Measurements from ENCODE around the gene KCNK1. TPM values are rescaled to one million over a fixed set of nuclear protein-coding genes. Genes with fewer than 3 reads are reported as not detected.
A peak's percentile ranks its signal among the peaks of the same experiment; 100 is the strongest.

The KCNK1 gene
- total and polyA plus RNA-seq, 2 of the 4 experiments (the other 2 are of a cell fraction): 0.90 to 1.6 TPM

DNA sequence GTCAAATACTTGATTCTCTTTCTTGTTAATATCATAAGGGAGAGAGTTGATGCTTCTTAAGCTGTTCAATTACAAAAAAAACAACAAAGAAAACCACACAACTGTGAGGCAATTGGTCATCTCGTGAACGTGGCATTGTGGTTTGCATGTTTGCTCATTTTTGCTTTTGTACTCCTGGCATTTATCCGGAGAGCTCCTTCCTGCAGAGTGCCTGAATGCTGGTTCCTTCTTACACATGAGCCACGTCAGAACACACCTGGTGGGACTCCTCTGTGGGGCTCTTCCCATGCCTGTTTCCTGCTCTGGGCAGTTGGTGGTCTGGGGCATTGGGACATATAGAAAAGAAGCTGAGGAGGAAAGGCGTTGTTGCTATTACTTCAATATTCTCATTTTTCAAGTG, 25.7 kb downstream of the KCNK1 start:
- Histone ChIP-seq H2AFZ (replicated peaks; ENCODE audit: low read length, poor library complexity) (no peak overlapping the region), H3K23ac (ENCODE audit: low read depth, low read length) (no peak overlapping the region), H3K79me1 (ENCODE audit: low read depth in 1 of 2, low read length in 2 of 2) (no peaks in the 10 kb centered on the region), H2BK15ac (ENCODE audit: low read depth, low read length) (no peak overlapping the region), H4K91ac (ENCODE audit: insufficient read depth, low read depth, low read length) (no peak overlapping the region), H3K9me3 (ENCODE audit: control insufficient read depth, insufficient read depth, low read length) (peaks cover 6% of the 10 kb centered on the region; the same call in 1 of the 2 replicates), H4K20me1 (ENCODE audit: insufficient read depth, low read length) (no peaks in the 10 kb centered on the region), H3K4me1 (ENCODE audit: control insufficient read depth, insufficient read depth, low read length) (no peaks in the 10 kb centered on the region), H3K36me3 (ENCODE audit: control insufficient read depth, insufficient read depth, low read length) (no peaks in the 10 kb centered on the region), H3K14ac (replicated peaks; ENCODE audit: low read depth, low read length) (no peak overlapping the region), H2BK120ac (ENCODE audit: low read depth, low read length) (no peak overlapping the region), H2BK5ac (ENCODE audit: low read depth, low read length, poor library complexity, severe bottlenecking) (no peak overlapping the region), H3K4ac (ENCODE audit: low read depth, low read length) (no peak overlapping the region), H3K4me2 (ENCODE audit: low read depth, low read length) (no peak overlapping the region), H3K9me1 (ENCODE audit: insufficient read depth, low read length) (no peaks in the 10 kb centered on the region), H3K27me3 (ENCODE audit: control insufficient read depth, insufficient read depth, low read length) (no peaks in the 10 kb centered on the region), H2AK9ac (replicated peaks; ENCODE audit: low read depth, low read length, poor library complexity) (no peak overlapping the region), H2BK20ac (ENCODE audit: low read depth, low read length) (no peak overlapping the region), H3K9ac (ENCODE audit: low read depth, low read length) (no peak overlapping the region), H4K8ac (ENCODE audit: low read depth in 2 of 2, low read length in 2 of 2) (no peak overlapping the region), H3K56ac (ENCODE audit: extremely low read depth, insufficient read depth, low read length) (no peak overlapping the region), H4K5ac (ENCODE audit: low read depth, low read length) (no peak overlapping the region), H3K18ac (ENCODE audit: low read depth, low read length) (no peak overlapping the region), H3K27ac (ENCODE audit: insufficient read depth, low read length) (no peak overlapping the region), H3K4me3 (ENCODE audit: insufficient read depth, low read depth, low read length) (no peak overlapping the region), H2AK5ac (ENCODE audit: low read depth, low read length) (no peak overlapping the region)
- POLR2A ChIA-PET (ENCODE audit: unreplicated experiment): no interaction called here
- TF ChIP-seq BHLHE40 (IDR thresholded peaks at IDR 0.05; ENCODE audit: low read depth, low read length) (no peak), NFE2L2 (IDR thresholded peaks at IDR 0.05; ENCODE audit: low read depth, low read length) (no peak), RAD21 (IDR thresholded peaks at IDR 0.05; ENCODE audit: low read length) (no peak), SMC3 (IDR thresholded peaks at IDR 0.05; ENCODE audit: low read depth, low read length) (no peak), FOS (IDR thresholded peaks at IDR 0.05; ENCODE audit: low read depth, low read length) (no peak), RCOR1 (IDR thresholded peaks at IDR 0.05; ENCODE audit: insufficient replicate concordance, low read length) (no peak), CHD1 (IDR thresholded peaks at IDR 0.05; ENCODE audit: low read depth, low read length) (no peak), RFX5 (IDR thresholded peaks at IDR 0.05; ENCODE audit: low read depth, low read length) (no peak), MXI1 (IDR thresholded peaks at IDR 0.05; ENCODE audit: borderline replicate concordance, low read depth, low read length) (no peak), MAZ (IDR thresholded peaks at IDR 0.05; ENCODE audit: borderline replicate concordance, low read depth, low read length) (no peak), MAFK (IDR thresholded peaks at IDR 0.05; ENCODE audit: low read depth, low read length) (no peak), CEBPB (IDR thresholded peaks at IDR 0.05; ENCODE audit: low read depth, low read length) (no peak), POLR2A (IDR thresholded peaks at IDR 0.05; ENCODE audit: low read depth, low read length) (no peak)
- TF ChIP-seq, protein P1, sequence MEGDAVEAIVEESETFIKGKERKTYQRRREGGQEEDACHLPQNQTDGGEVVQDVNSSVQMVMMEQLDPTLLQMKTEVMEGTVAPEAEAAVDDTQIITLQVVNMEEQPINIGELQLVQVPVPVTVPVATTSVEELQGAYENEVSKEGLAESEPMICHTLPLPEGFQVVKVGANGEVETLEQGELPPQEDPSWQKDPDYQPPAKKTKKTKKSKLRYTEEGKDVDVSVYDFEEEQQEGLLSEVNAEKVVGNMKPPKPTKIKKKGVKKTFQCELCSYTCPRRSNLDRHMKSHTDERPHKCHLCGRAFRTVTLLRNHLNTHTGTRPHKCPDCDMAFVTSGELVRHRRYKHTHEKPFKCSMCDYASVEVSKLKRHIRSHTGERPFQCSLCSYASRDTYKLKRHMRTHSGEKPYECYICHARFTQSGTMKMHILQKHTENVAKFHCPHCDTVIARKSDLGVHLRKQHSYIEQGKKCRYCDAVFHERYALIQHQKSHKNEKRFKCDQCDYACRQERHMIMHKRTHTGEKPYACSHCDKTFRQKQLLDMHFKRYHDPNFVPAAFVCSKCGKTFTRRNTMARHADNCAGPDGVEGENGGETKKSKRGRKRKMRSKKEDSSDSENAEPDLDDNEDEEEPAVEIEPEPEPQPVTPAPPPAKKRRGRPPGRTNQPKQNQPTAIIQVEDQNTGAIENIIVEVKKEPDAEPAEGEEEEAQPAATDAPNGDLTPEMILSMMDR (conservative IDR thresholded peaks at IDR 0.05; ENCODE audit: low read depth, low read length): no peak
- TF ChIP-seq, protein P2, sequence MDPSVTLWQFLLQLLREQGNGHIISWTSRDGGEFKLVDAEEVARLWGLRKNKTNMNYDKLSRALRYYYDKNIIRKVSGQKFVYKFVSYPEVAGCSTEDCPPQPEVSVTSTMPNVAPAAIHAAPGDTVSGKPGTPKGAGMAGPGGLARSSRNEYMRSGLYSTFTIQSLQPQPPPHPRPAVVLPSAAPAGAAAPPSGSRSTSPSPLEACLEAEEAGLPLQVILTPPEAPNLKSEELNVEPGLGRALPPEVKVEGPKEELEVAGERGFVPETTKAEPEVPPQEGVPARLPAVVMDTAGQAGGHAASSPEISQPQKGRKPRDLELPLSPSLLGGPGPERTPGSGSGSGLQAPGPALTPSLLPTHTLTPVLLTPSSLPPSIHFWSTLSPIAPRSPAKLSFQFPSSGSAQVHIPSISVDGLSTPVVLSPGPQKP (IDR thresholded peaks at IDR 0.05; ENCODE audit: borderline replicate concordance, low read depth, low read length): no peak
- TF ChIP-seq, protein P3, sequence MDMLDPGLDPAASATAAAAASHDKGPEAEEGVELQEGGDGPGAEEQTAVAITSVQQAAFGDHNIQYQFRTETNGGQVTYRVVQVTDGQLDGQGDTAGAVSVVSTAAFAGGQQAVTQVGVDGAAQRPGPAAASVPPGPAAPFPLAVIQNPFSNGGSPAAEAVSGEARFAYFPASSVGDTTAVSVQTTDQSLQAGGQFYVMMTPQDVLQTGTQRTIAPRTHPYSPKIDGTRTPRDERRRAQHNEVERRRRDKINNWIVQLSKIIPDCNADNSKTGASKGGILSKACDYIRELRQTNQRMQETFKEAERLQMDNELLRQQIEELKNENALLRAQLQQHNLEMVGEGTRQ (IDR thresholded peaks at IDR 0.05; ENCODE audit: low read depth, low read length): no peak
- CTCF ChIA-PET: no interaction called here
- no peak for ATAC-seq (ENCODE audit: low read depth)
- no TSS peak for BruUV-seq (replicated peaks)
- WGBS, 2 experiments (ENCODE audit: extremely low coverage in 2 of 2, insufficient read length in 1 of 2): no CpG with 5 or more reads among the region's 5 CpGs
- in situ Hi-C loops (cut with MboI; ENCODE audit: low sequenced_read_pairs): no loop called here
- dilution Hi-C loops (cut with HindIII; ENCODE audit: low sequenced_read_pairs, unreplicated experiment): no loop called here
- peak; percentile 9 for DNase-seq
- intact Hi-C loops (cut with micrococcal nuclease): no loop called here

Measured in IMR-90 (cell line).